HepG2 (cell line): Measurements from ENCODE around the gene VRK2. TPM values are rescaled to one million over a fixed set of nuclear protein-coding genes. Genes with fewer than 3 reads are reported as not detected.

Experiments used
- BCL6 ChIP-seq: IDR thresholded peaks from 2 replicates; pipeline ENCODE4 v1.6.1; 2016; ENCODE audit warnings: missing genetic modification reagents, missing compliant biosample characterization
- ELF4 ChIP-seq: sonication (generic); formaldehyde crosslinking; IDR thresholded peaks from 2 replicates; pipeline ENCODE4 v1.5.0; 2020; ENCODE audit warnings: missing genetic modification reagents, mild to moderate bottlenecking, moderate library complexity, borderline replicate concordance
- ERF ChIP-seq: IDR thresholded peaks from 2 replicates; pipeline ENCODE4 v1.6.1; 2018; ENCODE audit warnings: missing biosample characterization, missing genetic modification reagents
- KDM1A ChIP-seq: IDR thresholded peaks from 2 replicates; pipeline ENCODE4 v1.6.1; 2016; ENCODE audit warnings: missing compliant biosample characterization
- PPARG ChIP-seq: conservative IDR thresholded peaks from 2 replicates; pipeline ENCODE4 v1.6.1; 2016; ENCODE audit warnings: missing biosample characterization, missing genetic modification reagents
- PRMT3 ChIP-seq: sonication (generic); formaldehyde crosslinking; IDR thresholded peaks from 2 replicates; pipeline ENCODE4 v1.8.1; 2022; ENCODE audit warnings: low read depth, mild to moderate bottlenecking, moderate library complexity, missing genetic modification reagents, borderline replicate concordance
- RFXAP ChIP-seq: sonication (generic); formaldehyde crosslinking; IDR thresholded peaks from 2 replicates; pipeline ENCODE4 v1.4.0; 2020; ENCODE audit warnings: missing genetic modification reagents, borderline replicate concordance
- ZBTB21 ChIP-seq: sonication (generic); formaldehyde crosslinking; IDR thresholded peaks from 2 replicates; pipeline ENCODE4 v1.4.0; 2020; ENCODE audit warnings: missing genetic modification reagents
- ZKSCAN8 ChIP-seq: IDR thresholded peaks from 2 replicates; pipeline ENCODE4 v1.6.1; 2016; ENCODE audit warnings: borderline replicate concordance, missing genetic modification reagents, missing compliant biosample characterization
- ZMYM4 ChIP-seq: sonication (generic); formaldehyde crosslinking; IDR thresholded peaks from 2 replicates; pipeline ENCODE4 v1.8.1; 2023; ENCODE audit warnings: mild to moderate bottlenecking, missing genetic modification reagents
- ZNF274 ChIP-seq: sonication (generic); formaldehyde crosslinking; IDR thresholded peaks from 2 replicates; pipeline ENCODE4 v1.5.1; 2020; ENCODE audit warnings: mild to moderate bottlenecking, missing genetic modification reagents
- polyA plus RNA-seq, 8 experiments: library from polyadenylated mRNA; depleted of rRNA in 3 of 8; stranded (reverse) in 7 of 8; unstranded in 1 of 8; fragments of >200 nt; fragmentation: Illumina TruSeq in 4 of 8; extraction: Trizol in 4 of 8; gene quantifications; 2 replicates each; pipeline versions ENCODE4 v1.2.1 to v1.2.3, GENCODE V29; 2011 to 2016; ENCODE audit warnings: low read depth in 4 of 8, missing spikeins in 1 of 8, mixed read lengths in 1 of 8; ENCODE audit not compliant: insufficient read depth in 1 of 8
- total RNA-seq, 5 experiments: library from RNA; depleted of rRNA; stranded (reverse); fragments of >200 nt; fragmentation: Illumina TruSeq; extraction: Trizol; gene quantifications; 2 replicates each; pipeline ENCODE4 v1.2.3, GENCODE V29; 2016; ENCODE audit warnings: low read depth in 1 of 5
- TF ChIP-seq, protein P1 (sequence below): sonication (generic); formaldehyde crosslinking; IDR thresholded peaks from one replicate; pipeline ENCODE4 v1.5.1; 2020; ENCODE audit warnings: mild to moderate bottlenecking, missing genetic modification reagents; ENCODE audit errors: not compliant biosample characterization
- TF ChIP-seq, protein P2 (sequence below): sonication (generic); formaldehyde crosslinking; IDR thresholded peaks from 2 replicates; pipeline ENCODE4 v1.4.0; 2020; ENCODE audit warnings: missing genetic modification reagents
- TF ChIP-seq, protein P3 (sequence below): IDR thresholded peaks from 2 replicates; pipeline ENCODE4 v1.6.1; 2012; ENCODE audit warnings: low read depth, low read length, improper control_type of control experiment
- TF ChIP-seq, protein P4 (sequence below): sonication (generic); formaldehyde crosslinking; IDR thresholded peaks from 2 replicates; pipeline ENCODE4 v1.8.1; 2023; ENCODE audit warnings: mild to moderate bottlenecking, moderate library complexity, missing genetic modification reagents
- TF ChIP-seq, protein P5 (sequence below): sonication (generic); formaldehyde crosslinking; IDR thresholded peaks from 2 replicates; pipeline ENCODE4 v1.5.0; 2020; ENCODE audit warnings: mild to moderate bottlenecking, missing genetic modification reagents

The VRK2 gene
- total and polyA plus RNA-seq, 2 of the 13 experiments (the other 11 are each of a cell fraction or from before 2014, with no cell fraction given) = 13.3 to 29.1 TPM

DNA sequence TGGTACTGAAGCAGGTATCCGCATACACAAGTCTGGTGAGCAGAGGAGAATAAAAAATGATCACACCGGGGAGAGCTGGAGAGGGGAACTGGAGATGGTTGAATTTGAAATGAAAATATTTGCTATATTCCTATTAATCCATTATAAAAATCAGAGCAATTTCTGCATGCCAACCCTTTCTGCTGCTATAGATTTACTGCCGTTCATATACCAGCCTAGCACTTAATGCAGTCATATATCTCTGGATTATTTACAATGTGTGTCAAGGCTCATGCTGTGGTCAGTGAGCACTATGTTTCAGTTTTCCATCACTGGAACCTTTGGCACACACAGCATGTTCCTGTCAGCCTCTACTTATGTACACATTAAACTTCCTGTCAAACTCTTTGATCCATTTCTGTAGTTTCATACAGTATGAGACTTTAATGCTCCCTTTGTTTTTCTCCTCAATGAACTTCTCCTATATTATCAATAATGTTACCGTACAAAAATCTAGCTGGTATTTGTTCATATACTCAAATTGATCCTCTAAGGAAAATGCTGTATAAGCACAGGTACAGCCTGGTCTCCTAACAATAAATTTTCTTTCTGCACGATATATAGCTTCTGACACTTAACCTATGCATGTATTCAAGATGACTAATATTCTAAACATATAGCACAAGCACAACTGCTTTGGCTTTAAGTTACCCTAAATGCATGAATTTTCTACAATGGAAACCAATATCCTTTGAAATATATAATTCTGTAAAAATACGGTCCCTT lies 157.8 kb downstream of the VRK2 start (continued):
- TF ChIP-seq, protein P1, sequence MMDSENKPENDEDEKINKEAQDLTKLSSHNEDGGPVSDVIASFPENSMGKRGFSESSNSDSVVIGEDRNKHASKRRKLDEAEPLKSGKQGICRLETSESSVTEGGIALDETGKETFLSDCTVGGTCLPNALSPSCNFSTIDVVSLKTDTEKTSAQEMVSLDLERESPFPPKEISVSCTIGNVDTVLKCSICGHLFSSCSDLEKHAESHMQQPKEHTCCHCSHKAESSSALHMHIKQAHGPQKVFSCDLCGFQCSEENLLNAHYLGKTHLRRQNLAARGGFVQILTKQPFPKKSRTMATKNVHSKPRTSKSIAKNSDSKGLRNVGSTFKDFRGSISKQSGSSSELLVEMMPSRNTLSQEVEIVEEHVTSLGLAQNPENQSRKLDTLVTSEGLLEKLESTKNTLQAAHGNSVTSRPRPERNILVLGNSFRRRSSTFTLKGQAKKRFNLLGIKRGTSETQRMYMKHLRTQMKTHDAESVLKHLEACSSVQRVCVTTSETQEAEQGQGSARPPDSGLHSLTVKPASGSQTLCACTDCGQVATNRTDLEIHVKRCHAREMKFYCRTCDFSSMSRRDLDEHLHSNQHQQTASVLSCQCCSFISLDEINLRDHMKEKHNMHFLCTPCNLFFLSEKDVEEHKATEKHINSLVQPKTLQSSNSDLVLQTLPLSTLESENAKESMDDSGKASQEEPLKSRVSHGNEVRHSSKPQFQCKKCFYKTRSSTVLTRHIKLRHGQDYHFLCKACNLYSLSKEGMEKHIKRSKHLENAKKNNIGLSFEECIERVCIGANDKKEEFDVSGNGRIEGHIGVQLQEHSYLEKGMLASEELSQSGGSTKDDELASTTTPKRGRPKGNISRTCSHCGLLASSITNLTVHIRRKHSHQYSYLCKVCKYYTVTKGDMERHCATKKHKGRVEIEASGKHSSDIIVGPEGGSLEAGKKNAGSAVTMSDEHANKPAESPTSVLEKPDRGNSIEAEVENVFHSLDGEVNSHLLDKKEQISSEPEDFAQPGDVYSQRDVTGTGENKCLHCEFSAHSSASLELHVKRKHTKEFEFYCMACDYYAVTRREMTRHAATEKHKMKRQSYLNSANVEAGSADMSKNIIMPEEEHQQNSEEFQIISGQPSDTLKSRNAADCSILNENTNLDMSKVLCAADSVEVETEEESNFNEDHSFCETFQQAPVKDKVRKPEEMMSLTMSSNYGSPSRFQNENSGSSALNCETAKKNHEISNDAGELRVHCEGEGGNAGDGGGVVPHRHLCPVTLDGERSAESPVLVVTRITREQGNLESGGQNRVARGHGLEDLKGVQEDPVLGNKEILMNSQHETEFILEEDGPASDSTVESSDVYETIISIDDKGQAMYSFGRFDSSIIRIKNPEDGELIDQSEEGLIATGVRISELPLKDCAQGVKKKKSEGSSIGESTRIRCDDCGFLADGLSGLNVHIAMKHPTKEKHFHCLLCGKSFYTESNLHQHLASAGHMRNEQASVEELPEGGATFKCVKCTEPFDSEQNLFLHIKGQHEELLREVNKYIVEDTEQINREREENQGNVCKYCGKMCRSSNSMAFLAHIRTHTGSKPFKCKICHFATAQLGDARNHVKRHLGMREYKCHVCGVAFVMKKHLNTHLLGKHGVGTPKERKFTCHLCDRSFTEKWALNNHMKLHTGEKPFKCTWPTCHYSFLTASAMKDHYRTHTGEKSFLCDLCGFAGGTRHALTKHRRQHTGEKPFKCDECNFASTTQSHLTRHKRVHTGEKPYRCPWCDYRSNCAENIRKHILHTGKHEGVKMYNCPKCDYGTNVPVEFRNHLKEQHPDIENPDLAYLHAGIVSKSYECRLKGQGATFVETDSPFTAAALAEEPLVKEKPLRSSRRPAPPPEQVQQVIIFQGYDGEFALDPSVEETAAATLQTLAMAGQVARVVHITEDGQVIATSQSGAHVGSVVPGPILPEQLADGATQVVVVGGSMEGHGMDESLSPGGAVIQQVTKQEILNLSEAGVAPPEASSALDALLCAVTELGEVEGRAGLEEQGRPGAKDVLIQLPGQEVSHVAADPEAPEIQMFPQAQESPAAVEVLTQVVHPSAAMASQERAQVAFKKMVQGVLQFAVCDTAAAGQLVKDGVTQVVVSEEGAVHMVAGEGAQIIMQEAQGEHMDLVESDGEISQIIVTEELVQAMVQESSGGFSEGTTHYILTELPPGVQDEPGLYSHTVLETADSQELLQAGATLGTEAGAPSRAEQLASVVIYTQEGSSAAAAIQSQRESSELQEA (CRISPR knock-in tag) = no peak
- TF ChIP-seq ZBTB21 (CRISPR knock-in tag) (no peak), ZMYM4 (CRISPR knock-in tag) (peak; percentile 64; the same call in 1 of the 2 replicates), PRMT3 (CRISPR knock-in tag) (no peak), ZNF274 (CRISPR knock-in tag) (no peak), KDM1A (CRISPR knock-in tag) (no peak), ZKSCAN8 (CRISPR knock-in tag) (peak; percentile 80; the same call in 1 of the 2 replicates), BCL6 (CRISPR knock-in tag) (peak; percentile 76), RFXAP (CRISPR knock-in tag) (no peak), PPARG (peak; percentile 100), ERF (peak; percentile 92), ELF4 (CRISPR knock-in tag) (no peak)
- TF ChIP-seq, protein P2, sequence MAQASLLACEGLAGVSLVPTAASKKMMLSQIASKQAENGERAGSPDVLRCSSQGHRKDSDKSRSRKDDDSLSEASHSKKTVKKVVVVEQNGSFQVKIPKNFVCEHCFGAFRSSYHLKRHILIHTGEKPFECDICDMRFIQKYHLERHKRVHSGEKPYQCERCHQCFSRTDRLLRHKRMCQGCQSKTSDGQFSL (CRISPR knock-in tag) = no peak
- TF ChIP-seq, protein P3, sequence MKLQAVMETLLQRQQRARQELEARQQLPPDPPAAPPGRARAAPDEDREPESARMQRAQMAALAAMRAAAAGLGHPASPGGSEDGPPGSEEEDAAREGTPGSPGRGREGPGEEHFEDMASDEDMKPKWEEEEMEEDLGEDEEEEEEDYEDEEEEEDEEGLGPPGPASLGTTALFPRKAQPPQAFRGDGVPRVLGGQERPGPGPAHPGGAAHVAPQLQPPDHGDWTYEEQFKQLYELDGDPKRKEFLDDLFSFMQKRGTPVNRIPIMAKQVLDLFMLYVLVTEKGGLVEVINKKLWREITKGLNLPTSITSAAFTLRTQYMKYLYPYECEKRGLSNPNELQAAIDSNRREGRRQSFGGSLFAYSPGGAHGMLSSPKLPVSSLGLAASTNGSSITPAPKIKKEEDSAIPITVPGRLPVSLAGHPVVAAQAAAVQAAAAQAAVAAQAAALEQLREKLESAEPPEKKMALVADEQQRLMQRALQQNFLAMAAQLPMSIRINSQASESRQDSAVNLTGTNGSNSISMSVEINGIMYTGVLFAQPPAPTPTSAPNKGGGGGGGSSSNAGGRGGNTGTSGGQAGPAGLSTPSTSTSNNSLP = peak; percentile 77; the same call in 1 of the 2 replicates
- TF ChIP-seq, protein P4, sequence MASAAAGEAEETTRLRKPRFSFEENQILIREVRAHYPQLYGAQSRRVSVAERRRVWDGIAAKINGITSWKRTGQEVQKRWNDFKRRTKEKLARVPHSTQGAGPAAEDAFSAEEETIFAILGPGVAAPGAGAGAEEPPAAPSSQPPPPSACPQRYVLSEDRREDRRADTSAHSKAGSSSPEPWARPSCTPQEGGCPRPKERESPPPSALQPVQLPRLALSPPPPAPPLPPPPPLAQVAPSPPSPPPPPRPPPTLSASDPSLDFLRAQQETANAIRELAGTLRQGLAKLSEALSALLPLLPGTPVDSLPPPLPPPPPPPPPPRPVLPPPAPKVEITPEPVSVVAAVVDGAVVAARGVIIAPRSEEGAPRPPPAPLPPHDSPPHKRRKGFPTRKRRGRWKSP (CRISPR knock-in tag) = no peak; the same call in 1 of the 2 replicates
- TF ChIP-seq, protein P5, sequence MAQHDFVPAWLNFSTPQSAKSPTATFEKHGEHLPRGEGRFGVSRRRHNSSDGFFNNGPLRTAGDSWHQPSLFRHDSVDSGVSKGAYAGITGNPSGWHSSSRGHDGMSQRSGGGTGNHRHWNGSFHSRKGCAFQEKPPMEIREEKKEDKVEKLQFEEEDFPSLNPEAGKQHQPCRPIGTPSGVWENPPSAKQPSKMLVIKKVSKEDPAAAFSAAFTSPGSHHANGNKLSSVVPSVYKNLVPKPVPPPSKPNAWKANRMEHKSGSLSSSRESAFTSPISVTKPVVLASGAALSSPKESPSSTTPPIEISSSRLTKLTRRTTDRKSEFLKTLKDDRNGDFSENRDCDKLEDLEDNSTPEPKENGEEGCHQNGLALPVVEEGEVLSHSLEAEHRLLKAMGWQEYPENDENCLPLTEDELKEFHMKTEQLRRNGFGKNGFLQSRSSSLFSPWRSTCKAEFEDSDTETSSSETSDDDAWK (CRISPR knock-in tag) = no peak
